ENCODE measurements around the gene DOLPP1. TPM values are rescaled to one million over a fixed set of nuclear protein-coding genes. Genes with fewer than 3 reads are reported as not detected.

The DOLPP1 gene
- total RNA-seq, 1 donor from 2014 or later, result 13.2 TPM

DNA sequence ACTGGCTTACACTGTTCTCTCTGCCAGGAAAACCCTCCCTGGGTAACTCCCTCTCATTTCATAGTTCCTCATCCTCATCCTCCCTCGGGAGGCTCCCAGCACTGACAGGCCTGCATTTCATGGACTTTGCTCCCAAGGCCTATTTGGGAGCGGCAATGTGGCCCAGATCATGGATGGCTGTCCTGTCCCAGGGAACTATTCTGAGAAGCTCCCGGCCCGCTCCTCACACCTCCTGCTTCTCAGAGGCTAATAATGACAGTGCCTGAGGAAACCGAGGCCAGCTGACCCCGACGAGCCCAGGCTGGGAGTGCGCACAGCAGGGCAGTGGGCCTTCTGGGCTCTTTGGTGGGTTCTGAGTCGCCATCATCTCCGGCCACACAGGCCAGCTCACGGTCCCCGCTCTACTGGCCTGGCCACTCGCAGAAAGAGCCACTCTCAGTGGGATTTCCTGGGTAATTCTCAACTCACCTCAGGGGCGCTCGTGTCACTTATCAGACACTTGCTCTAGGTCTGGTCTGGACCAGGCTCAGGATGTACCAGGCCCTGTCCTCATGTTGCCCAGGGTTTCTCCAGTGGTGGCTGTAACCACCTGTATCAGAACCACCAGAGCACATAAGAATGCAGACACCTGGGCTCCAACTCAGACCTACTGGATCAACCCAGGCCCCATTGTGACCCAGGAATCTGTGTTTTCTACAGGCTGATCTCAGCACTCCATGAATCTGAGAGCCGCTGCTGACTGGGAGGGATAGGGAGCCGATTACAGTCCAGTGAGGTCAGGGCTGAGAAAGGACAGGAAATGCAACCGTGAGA lies 2.0 kb upstream of the DOLPP1 start:
- no peak for TF ChIP-seq CTCF (IDR thresholded peaks at IDR 0.05)
- Histone ChIP-seq H3K36me3 (no peaks in the 10 kb centered on the region), H3K27me3 (no peaks in the 10 kb centered on the region), H3K4me3 (no peak overlapping the region), H3K27ac (no peak overlapping the region), H3K4me1 (peaks cover 19% of the 10 kb centered on the region), H3K9me3 (no peaks in the 10 kb centered on the region)
- ATAC-seq, result no peak
- DNase-seq, result no peak
- intact Hi-C loops (cut with DNase I), result no loop called here

DNA sequence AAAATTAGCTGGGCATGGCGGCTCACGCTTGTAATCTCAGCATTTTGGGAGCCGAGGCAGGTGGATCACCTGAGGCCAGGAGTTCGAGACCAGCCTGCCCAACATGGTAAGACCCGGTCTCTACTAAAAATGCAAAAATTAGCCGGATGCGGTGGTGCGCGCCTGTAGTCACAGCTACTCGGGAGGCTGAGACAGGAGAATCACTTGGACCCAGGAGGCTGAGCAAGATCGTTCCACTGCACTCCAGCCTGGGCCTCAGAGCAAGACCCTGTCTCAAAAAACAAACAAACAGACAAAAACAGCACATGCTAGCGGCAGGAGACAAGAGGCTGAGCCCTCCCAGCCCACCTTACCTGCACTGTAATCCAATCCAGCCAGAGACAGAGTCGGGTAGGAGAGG lies 1.1 kb upstream of the DOLPP1 start:
- no peak for ATAC-seq
- H3K27me3 ChIP-seq, result no peaks in the 10 kb centered on the region
- TF ChIP-seq CTCF (IDR thresholded peaks at IDR 0.05), result no peak
- H3K9me3 ChIP-seq, result no peaks in the 10 kb centered on the region
- DNase-seq, result no peak
- peak overlapping the region; percentile 76 for H3K4me3 ChIP-seq
- H3K36me3 ChIP-seq, result no peaks in the 10 kb centered on the region
- H3K27ac ChIP-seq, result no peak overlapping the region
- intact Hi-C loops (cut with DNase I), result no loop called here
- H3K4me1 ChIP-seq, result peaks cover 19% of the 10 kb centered on the region

DNA sequence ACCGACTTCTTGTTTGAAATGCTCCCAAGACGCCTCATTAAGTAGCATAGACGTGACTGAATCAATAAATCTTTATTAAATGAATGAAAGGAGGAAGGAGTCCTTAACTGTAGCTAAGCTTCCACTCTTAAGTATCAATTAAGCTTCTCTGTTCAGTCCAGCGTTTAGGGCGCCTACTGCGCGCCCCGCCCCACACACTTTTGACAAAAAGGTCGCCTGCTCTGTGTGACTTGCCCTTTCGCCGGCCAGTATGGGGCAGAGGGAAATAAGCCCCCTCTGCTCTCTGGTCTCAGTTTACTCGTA lies 662 bp upstream of the DOLPP1 start:
- H3K27me3 ChIP-seq, result no peaks in the 10 kb centered on the region
- peaks cover 4% of the 10 kb centered on the region for H3K36me3 ChIP-seq
- H3K4me3 ChIP-seq, result peak overlapping the region; percentile 76
- no peaks in the 10 kb centered on the region for H3K9me3 ChIP-seq
- no peak for TF ChIP-seq CTCF (IDR thresholded peaks at IDR 0.05)
- ATAC-seq (no peak), DNase-seq (no peak)
- no peak overlapping the region for H3K27ac ChIP-seq
- intact Hi-C loops (cut with DNase I), result no loop called here
- peaks cover 19% of the 10 kb centered on the region for H3K4me1 ChIP-seq

- no peaks in the 10 kb centered on the region for H3K27me3 ChIP-seq
- TF ChIP-seq CTCF (IDR thresholded peaks at IDR 0.05), result no peak
- H3K4me1 ChIP-seq, result peaks cover 19% of the 10 kb centered on the region
- H3K9me3 ChIP-seq, result no peaks in the 10 kb centered on the region
- peak overlapping the region; percentile 76 for H3K4me3 ChIP-seq
- peaks cover 16% of the 10 kb centered on the region for H3K36me3 ChIP-seq
- ATAC-seq, result peak; percentile 0
- intact Hi-C loops (cut with DNase I), result no loop called here
- peak overlapping the region; percentile 81 for H3K27ac ChIP-seq
- DNase-seq, result peak; percentile 77
Observed at GRCh38 chr9:129081388-129081904, 535 bp downstream of the DOLPP1 start.

DNA sequence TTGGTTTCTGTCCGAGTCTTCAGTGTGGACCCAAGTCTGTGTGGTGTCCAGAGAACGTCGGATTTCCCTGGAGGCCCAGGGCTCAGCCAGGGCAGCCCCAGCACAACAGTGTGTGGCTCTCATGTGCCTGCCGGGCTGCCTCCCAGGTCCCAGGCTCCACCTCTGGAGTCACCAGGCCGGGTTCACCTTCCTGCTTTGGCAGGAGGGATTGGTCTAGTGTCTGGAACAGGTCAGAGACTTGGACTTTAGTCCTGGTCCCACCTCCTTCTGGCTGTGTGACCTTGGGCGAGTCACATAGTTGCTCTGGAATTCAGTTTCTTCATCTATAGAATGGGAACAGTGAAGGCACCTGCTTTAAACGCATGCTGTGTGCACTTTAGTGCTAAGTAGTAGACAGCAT lies 3.2 kb downstream of the DOLPP1 start:
- H3K27ac ChIP-seq, result no peak overlapping the region
- TF ChIP-seq CTCF (IDR thresholded peaks at IDR 0.05), result no peak
- intact Hi-C loops (cut with DNase I), result no loop called here
- H3K4me3 ChIP-seq, result no peak overlapping the region
- ATAC-seq, result no peak
- H3K4me1 ChIP-seq, result peaks cover 19% of the 10 kb centered on the region
- peaks cover 28% of the 10 kb centered on the region for H3K36me3 ChIP-seq
- H3K9me3 ChIP-seq, result no peaks in the 10 kb centered on the region
- no peak for DNase-seq
- H3K27me3 ChIP-seq, result no peaks in the 10 kb centered on the region

Data from upper lobe of right lung (tissue), 1 donor.